ENCODE measurements around the gene FASTKD1. TPM values are rescaled to one million over a fixed set of nuclear protein-coding genes. Genes with fewer than 3 reads are reported as not detected.
"Not testable (repeated sequence)": the region's sequence is repeated elsewhere in the genome, so short reads cannot be mapped to it uniquely, and the experiment has no call there.

Gene FASTKD1
- polyA plus RNA-seq, 1 donor from 2014 or later: 15.1 TPM

DNA sequence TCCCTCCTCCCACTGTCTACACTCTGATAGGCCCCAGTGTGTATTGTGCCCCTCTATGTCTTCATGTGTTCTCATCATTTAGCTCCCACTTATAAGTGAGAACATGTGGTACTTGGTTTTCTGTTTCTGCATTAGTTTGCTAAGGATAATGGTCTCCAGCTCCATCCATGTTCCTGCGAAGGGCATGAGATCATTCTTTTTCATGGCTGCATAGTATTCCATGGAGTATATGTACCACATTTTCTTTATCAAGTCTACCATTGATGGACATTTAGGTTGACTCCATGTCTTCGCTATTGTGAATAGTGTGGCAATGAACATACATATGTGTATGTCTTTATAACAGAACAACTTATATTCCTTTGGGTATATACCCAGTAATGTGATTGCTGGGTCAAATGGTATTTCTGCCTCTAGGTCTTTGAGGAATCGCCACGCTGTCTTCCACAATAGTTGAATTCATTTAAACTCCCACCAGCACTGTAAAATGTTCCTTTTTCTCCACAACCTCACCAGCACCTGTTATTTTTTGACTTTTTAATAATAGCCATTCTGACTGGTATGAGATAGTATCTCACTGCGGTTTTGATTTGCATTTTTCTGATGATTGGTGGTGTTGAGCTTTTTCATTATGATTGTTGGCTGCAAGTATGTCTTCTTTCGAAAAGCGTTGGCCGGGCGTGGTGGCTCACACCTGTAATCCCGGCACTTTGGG, 9.0 kb upstream of the FASTKD1 start:
- H3K9me3 Mint-ChIP-seq, H3K27me3 Mint-ChIP-seq, H3K36me3 Mint-ChIP-seq: not testable (repeated sequence)
- peaks cover 17 to 23% (median 17%) of the 10 kb centered on the region in 3 donors for H3K4me1 Mint-ChIP-seq
- H3K4me3 Mint-ChIP-seq: peak overlapping the region in 2 of 4 donors; percentile 78 to 99
- peak overlapping the region; percentile 53 to 100 (median 99) for H3K27ac Mint-ChIP-seq

DNA sequence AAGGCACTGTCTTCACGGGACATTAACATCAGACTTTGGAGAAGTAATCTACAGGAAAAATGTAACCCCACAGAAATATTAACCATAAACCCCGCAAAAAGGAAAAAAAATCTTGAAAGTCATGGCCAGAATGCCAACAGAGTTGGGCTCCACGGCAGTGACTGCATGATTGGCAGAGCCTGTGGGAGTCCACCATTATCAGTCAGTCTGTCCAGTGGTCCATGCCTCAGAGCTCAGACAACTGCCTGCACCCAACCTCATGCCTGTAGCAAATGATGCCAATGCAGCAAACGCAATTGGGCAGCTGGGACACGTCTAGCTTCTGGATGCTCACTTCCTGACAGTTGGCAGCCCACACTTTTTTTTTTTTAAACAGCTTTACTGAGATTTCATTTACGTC, 5.4 kb upstream of the FASTKD1 start:
- H3K27ac Mint-ChIP-seq: no peak overlapping the region
- peaks cover 0 to 3% (median 2%) of the 10 kb centered on the region in 3 donors for H3K4me1 Mint-ChIP-seq
- H3K36me3 Mint-ChIP-seq: no peaks in the 10 kb centered on the region
- H3K4me3 Mint-ChIP-seq: no peak overlapping the region
- peaks cover 1% of the 10 kb centered on the region for H3K27me3 Mint-ChIP-seq
- H3K9me3 Mint-ChIP-seq: no peaks in the 10 kb centered on the region

DNA sequence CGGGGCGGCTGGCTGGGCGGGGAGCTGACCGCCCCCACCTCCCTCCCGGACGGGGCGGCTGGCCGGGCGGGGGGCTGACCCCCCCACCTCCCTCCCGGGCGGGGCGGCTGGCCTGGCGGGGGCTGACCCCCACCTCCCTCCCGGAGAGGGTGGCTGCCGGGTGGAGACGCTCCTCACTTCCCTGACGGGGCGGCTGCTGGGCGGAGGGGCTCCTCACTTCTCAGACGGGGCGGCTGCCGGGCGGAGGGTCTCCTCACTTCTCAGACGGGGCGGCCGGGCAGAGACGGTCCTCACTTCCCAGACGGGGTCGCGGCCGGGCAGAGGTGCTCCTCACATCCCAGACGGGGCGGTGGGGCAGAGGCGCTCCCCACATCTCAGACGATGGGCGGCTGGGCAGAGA, 1.6 kb upstream of the FASTKD1 start:
- not testable (repeated sequence) for H3K9me3 Mint-ChIP-seq, H3K27me3 Mint-ChIP-seq, H3K4me3 Mint-ChIP-seq, H3K36me3 Mint-ChIP-seq, H3K27ac Mint-ChIP-seq
- peaks cover 11 to 13% (median 11%) of the 10 kb centered on the region in 3 donors for H3K4me1 Mint-ChIP-seq

DNA sequence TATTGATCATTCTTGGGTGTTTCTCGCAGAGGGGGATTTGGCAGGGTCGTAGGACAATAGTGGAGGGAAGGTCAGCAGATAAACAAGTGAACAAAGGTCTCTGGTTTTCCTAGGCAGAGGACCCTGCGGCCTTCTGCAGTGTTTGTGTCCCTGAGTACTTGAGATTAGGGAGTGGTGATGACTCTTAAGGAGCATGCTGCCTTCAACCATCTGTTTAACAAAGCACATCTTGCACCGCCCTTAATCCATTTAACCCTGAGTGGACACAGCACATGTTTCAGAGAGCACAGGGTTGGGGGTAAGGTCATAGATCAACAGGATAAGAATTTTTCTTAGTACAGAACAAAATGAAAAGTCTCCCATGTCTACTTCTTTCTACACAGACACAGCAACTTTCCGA, 874 bp upstream of the FASTKD1 start:
- not testable (repeated sequence) for H3K27me3 Mint-ChIP-seq, H3K4me3 Mint-ChIP-seq

DNA sequence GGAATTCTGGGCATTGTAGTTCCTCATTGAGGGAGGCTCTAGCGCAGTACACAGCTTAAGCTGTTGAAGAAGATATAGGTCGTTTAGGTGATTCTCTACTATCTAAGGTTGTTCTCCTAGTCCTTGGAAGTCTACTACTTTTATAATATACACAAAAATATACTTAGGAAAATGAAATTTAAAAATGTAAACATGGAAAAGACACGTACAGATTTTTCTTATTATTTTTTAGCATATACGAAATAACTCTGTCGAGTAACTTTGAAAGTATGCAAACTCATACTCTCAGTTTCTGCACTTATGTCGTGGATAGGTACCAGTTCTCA, 272 bp upstream of the FASTKD1 start:
- H3K27ac Mint-ChIP-seq: peak overlapping the region; percentile 79 to 96 (median 95)
- H3K4me3 Mint-ChIP-seq: peak overlapping the region; percentile 96 to 98 (median 98)
- H3K36me3 Mint-ChIP-seq: peaks cover 3% of the 10 kb centered on the region
- no peaks in the 10 kb centered on the region for H3K9me3 Mint-ChIP-seq
- peaks cover 11 to 17% (median 16%) of the 10 kb centered on the region in 3 donors for H3K4me1 Mint-ChIP-seq
- peaks cover 1% of the 10 kb centered on the region for H3K27me3 Mint-ChIP-seq

More for the DNA sequence above, 874 bp upstream of the FASTKD1 start:
- not testable (repeated sequence) for H3K9me3 Mint-ChIP-seq, H3K36me3 Mint-ChIP-seq, H3K27ac Mint-ChIP-seq
- peaks cover 11 to 16% (median 14%) of the 10 kb centered on the region in 3 donors for H3K4me1 Mint-ChIP-seq

DNA sequence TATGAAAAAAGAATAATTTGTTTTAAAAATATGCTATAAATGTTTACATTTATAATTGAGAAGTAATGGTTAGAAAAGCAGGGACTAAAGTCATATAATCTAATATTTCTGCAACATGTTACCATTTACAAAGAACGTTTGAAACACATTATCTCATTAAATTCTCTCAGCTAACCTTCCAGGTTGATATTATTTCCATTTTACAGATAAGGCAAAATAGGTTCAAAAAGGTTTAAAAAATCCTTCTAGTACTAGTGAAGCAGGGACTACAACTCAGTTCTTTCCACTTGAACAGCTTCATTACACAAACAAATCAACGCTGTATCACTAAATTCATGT, 875 bp downstream of the FASTKD1 start:
- Mint-ChIP-seq H3K4me1 (peaks cover 11 to 17% (median 16%) of the 10 kb centered on the region in 3 donors), H3K27ac (peak overlapping the region in 2 of 3 donors; percentile 79 to 96), H3K9me3 (no peaks in the 10 kb centered on the region), H3K4me3 (peak overlapping the region; percentile 96 to 98 (median 98)), H3K36me3 (peaks cover 4% of the 10 kb centered on the region), H3K27me3 (peaks cover 1% of the 10 kb centered on the region)

DNA sequence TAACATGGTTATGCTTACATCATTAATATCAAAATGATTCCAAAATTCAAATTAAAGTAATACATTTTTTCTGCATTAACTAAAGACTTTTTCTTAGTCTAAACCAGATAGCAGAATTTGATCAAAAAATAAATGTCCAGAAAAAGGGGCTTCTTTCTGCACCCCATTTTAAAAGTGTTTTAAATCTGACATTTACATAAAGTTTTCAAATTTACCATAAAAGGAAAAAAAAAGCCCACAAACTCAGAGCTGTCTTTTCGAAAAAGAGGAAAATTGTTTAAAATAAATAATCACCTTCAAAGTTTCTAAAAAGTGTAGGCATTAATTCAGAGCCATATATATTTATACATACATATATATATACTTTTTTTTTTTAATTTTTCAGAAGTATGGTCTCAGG, 1.5 kb downstream of the FASTKD1 start:
- no peak overlapping the region for H3K4me3 Mint-ChIP-seq
- H3K27ac Mint-ChIP-seq: no peak overlapping the region
- H3K36me3 Mint-ChIP-seq: peaks cover 4% of the 10 kb centered on the region
- no peaks in the 10 kb centered on the region for H3K27me3 Mint-ChIP-seq
- no peaks in the 10 kb centered on the region for H3K9me3 Mint-ChIP-seq
- H3K4me1 Mint-ChIP-seq: peaks cover 11 to 17% (median 16%) of the 10 kb centered on the region in 3 donors

DNA sequence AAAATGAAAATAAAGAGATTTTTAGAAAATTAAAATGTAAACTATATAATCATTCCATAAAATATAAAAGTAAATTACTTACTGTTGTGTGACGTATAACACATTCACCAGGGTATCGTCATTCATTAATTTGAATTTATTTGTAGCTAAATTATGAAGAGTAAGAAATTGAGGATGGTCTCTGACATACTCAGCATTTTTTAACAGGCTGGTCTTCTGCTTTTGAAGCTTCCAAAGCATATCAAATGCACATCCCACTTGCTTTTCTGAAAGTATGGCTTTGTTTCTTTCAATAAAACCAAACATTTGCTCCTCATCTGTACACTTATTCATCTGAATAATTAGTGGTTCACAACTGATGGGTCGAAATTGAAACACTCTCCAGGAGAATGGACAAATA, 2.1 kb downstream of the FASTKD1 start:
- no peaks in the 10 kb centered on the region for H3K27me3 Mint-ChIP-seq
- no peak overlapping the region for H3K27ac Mint-ChIP-seq
- H3K36me3 Mint-ChIP-seq: peaks cover 4% of the 10 kb centered on the region
- H3K4me1 Mint-ChIP-seq: peaks cover 11 to 17% (median 16%) of the 10 kb centered on the region in 3 donors
- no peak overlapping the region for H3K4me3 Mint-ChIP-seq
- no peaks in the 10 kb centered on the region for H3K9me3 Mint-ChIP-seq

DNA sequence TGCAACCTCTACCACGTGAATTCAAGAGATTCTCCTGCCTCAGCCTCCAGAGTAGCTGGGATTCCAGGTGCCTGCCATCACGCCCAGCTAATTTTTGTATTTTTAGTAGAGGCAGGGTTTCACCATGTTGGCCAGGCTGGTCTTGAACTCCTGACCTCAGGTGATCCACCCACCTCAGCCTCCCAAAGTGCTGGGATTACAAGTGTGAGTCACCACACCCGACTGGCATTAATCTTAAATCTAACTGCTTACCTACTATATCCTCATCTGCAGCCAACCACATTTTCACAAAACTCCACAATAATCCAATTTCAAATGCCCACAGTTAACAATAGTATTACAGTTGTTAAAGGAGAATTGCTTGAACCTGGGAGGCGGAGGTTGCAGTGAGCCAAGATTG, 2.9 kb downstream of the FASTKD1 start:
- H3K27me3 Mint-ChIP-seq, H3K27ac Mint-ChIP-seq, H3K9me3 Mint-ChIP-seq, H3K36me3 Mint-ChIP-seq: not testable (repeated sequence)
- H3K4me3 Mint-ChIP-seq: peak overlapping the region in 1 of 4 donors; percentile 66
- H3K4me1 Mint-ChIP-seq: peaks cover 11 to 17% (median 16%) of the 10 kb centered on the region in 3 donors

DNA sequence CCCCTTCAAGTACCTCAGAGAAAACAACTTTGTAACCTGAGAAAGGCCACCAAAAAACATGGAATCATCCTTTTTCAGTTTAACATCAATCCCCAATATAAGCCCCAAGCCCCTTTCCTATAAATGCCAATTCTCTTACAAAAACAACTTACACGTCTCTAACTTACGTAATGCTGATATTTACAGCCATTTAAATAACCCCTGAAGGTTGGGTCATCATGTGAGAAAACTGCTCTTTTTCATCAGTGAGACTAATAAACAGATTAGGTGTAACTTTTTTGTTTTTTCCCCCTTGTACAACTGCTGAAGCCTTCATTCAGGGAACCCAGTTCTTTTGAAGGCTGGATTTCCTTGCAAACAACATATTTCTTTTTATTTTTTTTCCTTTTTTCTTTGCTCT, 3.7 kb downstream of the FASTKD1 start:
- H3K27me3 Mint-ChIP-seq: no peaks in the 10 kb centered on the region
- peak overlapping the region in 1 of 3 donors; percentile 18 for H3K27ac Mint-ChIP-seq
- no peak overlapping the region for H3K4me3 Mint-ChIP-seq
- H3K4me1 Mint-ChIP-seq: peaks cover 11 to 17% (median 16%) of the 10 kb centered on the region in 3 donors
- H3K36me3 Mint-ChIP-seq: peaks cover 4% of the 10 kb centered on the region
- no peaks in the 10 kb centered on the region for H3K9me3 Mint-ChIP-seq

DNA sequence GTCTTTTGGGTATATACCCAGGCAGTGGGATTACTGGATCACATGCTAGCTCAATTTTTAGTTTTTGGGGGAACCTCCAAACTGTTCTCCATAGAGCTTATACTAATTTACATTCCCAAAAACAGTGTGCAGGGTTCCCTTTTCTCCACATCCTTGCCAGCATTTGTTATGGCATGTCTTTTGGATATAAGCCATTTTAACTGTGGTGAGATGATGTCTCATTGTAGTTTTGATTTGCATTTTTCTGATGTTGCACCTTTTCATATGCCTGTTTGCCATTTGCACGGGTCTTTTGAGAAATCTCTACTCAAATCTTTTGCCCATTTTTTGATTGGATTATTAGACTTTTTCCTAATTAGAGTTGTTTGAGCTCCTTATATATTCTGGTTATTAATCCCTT, 8.0 kb downstream of the FASTKD1 start:
- Mint-ChIP-seq H3K9me3 (no peaks in the 10 kb centered on the region), H3K4me1 (peaks cover 0 to 6% (median 2%) of the 10 kb centered on the region in 3 donors), H3K27ac (no peak overlapping the region), H3K4me3 (no peak overlapping the region), H3K27me3 (no peaks in the 10 kb centered on the region), H3K36me3 (peaks cover 7% of the 10 kb centered on the region)

DNA sequence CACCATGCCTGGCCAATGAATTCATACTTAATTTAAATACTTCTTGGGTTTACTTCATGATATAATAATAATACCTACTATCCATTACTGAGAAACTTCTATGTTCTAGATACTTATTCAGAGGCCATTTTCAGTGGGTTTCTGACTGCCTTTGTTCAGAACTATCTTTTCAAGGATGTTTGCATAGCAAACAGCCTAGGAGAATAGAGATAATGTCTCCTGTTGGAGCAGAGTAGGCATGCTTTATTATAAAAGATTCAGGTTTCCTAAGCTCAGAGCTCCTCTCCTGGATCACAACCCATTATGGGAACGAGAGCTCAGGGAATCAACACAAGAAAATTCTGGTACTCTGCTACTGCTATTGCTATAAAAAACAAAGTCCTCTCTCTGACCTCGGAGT, 11.1 kb downstream of the FASTKD1 start:
- H3K4me3 Mint-ChIP-seq: no peak overlapping the region
- H3K27ac Mint-ChIP-seq: peak overlapping the region in 1 of 3 donors; percentile 13
- H3K4me1 Mint-ChIP-seq: peaks cover 0 to 1% (median 0%) of the 10 kb centered on the region in 3 donors
- peaks cover 12% of the 10 kb centered on the region for H3K36me3 Mint-ChIP-seq
- H3K27me3 Mint-ChIP-seq: no peaks in the 10 kb centered on the region
- no peaks in the 10 kb centered on the region for H3K9me3 Mint-ChIP-seq

DNA sequence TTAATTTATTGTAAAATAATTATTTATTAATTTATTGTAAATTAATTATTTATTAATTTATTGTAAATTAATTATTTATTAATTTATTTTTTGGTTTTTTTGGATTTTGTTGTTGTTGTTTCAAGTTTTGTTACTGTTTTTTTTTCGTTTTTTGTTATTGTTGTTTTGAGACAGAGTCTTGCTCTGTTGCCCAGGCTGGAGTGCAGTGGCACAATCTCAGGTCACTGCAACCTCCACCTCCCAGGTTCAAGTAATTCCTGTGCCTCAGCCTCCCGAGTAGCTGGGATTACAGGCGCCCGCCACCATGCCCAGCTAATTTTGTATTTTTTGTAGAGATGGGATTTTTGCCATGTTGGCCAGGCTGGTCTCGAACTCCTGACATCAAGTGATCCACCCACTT, 11.6 kb downstream of the FASTKD1 start:
- Mint-ChIP-seq H3K36me3 (peaks cover 12% of the 10 kb centered on the region), H3K27ac (peak overlapping the region in 1 of 3 donors; percentile 13)
- H3K9me3 Mint-ChIP-seq, H3K4me1 Mint-ChIP-seq, H3K27me3 Mint-ChIP-seq, H3K4me3 Mint-ChIP-seq: not testable (repeated sequence)

DNA sequence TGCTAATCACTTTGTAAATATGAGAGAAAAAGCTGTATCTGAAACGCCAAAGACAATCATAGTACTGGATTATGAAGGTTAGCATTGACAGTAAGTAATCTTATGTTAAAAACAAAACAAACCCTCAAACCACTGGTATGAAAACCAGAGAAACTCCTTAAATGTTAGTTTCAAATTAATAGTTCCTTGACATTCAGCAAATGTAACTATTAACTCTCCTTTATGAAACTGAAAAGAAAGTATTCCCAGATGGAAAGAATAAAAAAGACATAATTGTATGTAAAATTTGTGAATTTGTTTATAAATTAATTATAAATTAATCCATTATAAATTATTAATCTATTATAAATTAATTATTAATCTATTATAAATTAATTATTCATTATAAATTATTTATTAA, 12.3 kb downstream of the FASTKD1 start:
- Mint-ChIP-seq H3K4me3 (no peak overlapping the region), H3K36me3 (peaks cover 12% of the 10 kb centered on the region), H3K4me1 (peaks cover 0 to 1% (median 0%) of the 10 kb centered on the region in 3 donors), H3K9me3 (no peaks in the 10 kb centered on the region), H3K27me3 (no peaks in the 10 kb centered on the region), H3K27ac (no peak overlapping the region)

DNA sequence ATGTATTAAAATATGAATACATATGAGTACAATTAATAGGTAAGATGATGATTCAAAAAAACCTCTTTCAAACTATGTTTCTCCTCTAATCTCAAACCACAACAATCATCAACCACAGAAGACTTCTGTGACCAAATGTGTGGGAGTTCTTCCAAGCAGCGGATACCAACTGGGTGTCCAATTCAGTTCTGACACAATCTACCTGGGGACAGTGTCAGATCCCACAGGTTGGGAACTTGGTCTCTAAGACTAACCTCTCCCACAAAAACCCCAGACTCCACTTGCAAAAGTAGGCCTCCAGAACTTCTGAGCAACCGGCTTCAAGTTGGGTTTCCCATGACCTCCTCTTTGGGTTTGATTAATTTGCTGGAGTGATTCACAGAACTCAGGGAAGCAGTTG, 26.9 kb downstream of the FASTKD1 start:
- no peaks in the 10 kb centered on the region for H3K4me1 Mint-ChIP-seq
- H3K27me3 Mint-ChIP-seq: no peaks in the 10 kb centered on the region
- no peaks in the 10 kb centered on the region for H3K9me3 Mint-ChIP-seq
- H3K4me3 Mint-ChIP-seq: no peak overlapping the region
- peaks cover 7% of the 10 kb centered on the region for H3K36me3 Mint-ChIP-seq
- no peak overlapping the region for H3K27ac Mint-ChIP-seq

DNA sequence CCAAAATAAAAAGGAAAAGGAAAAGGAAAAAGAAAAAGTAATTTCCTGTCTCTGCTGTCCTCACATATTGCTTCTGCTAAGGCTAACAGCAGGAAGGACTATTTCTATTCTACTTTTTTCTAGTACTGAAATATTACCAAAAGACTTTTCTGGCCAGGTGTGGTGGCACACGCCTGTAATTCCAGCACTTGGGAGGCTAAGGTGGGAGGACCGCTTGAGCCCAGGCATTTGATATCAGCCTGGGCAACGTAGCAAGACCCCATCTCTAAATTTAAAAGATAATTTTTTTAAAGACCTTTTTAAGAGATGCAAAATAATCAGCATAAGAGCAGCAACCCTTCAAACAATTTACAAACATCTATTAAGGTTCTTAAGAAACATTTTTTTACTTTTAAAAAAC, 31.2 kb downstream of the FASTKD1 start:
- Mint-ChIP-seq H3K4me3 (no peak overlapping the region), H3K27ac (no peak overlapping the region), H3K27me3 (no peaks in the 10 kb centered on the region), H3K36me3 (peaks cover 6% of the 10 kb centered on the region), H3K9me3 (no peaks in the 10 kb centered on the region), H3K4me1 (no peaks in the 10 kb centered on the region)
